ENCODE results near the gene LACC1. TPM values are rescaled to one million over a fixed set of nuclear protein-coding genes. Genes with fewer than 3 reads are reported as not detected.

The LACC1 gene
- total and polyA plus RNA-seq, 2 of the 13 experiments (the other 11 are each of a cell fraction or from before 2014, with no cell fraction given) = 0.92 to 1.7 TPM

- in situ Hi-C loops (cut with HindIII; ENCODE audit: extremely low pct_ligation_motif_present, low pct_unique_long_range_greater_than_20kb) (no loop called here), intact Hi-C loops (cut with micrococcal nuclease; ENCODE audit: unreplicated experiment) (no loop called here)
- Histone ChIP-seq H3K79me2 (ENCODE audit: insufficient read depth, low read length) (no peaks in the 10 kb centered on the region), H3K9me3 (ENCODE audit: low read length) (no peaks in the 10 kb centered on the region), H3K4me3 (replicated peaks in 1 of 3; ENCODE audit: insufficient read depth in 1 of 3, low read depth in 2 of 3, low read length in 3 of 3) (no peak overlapping the region), H3K36me3 (replicated peaks in 1 of 2; ENCODE audit: control insufficient read depth in 1 of 2, insufficient read depth in 2 of 2, low read length in 2 of 2) (no peaks in the 10 kb centered on the region), H3K4me2 (ENCODE audit: low read depth, low read length) (no peak overlapping the region), H2AFZ (ENCODE audit: low read length) (no peak overlapping the region), H3K27ac (ENCODE audit: extremely low read length, insufficient read depth, low read length) (no peak overlapping the region), H4K20me1 (ENCODE audit: insufficient read depth, low read length) (no peaks in the 10 kb centered on the region), H3K27me3 (ENCODE audit: control insufficient read depth in 1 of 2, insufficient read depth in 2 of 2, low read length in 2 of 2) (peaks cover 0 to 2% of the 10 kb centered on the region in 2 experiments; a peak in 2 of 5 replicates), H3K4me1 (ENCODE audit: insufficient read depth, low read length) (peaks cover 12% of the 10 kb centered on the region), H3K9ac (ENCODE audit: insufficient read depth, low read depth, low read length) (no peak overlapping the region)
- WGBS (ENCODE audit: low lambda C conversion rate) = 78% methylated on average over 3 of the region's 3 CpGs
- ATAC-seq (no peak), DNase-seq (ENCODE audit: low spot score) (no peak), FAIRE-seq (no peak)
- ChIA-PET POLR2A (no interaction called here), CTCF (ENCODE audit: low intra/inter-chr PET ratio, low total read pairs) (no interaction called here)
- no TSS peak for BruUV-seq (replicated peaks)
- TF ChIP-seq POLR2G (IDR thresholded peaks at IDR 0.05; ENCODE audit: low read depth, low read length) (no peak), ZNF546 (CRISPR knock-in tag; conservative IDR thresholded peaks at IDR 0.05) (no peak)
These were observed 3.9 kb downstream of the LACC1 start for GRCh38 chr13:43883631-43884030.

DNA sequence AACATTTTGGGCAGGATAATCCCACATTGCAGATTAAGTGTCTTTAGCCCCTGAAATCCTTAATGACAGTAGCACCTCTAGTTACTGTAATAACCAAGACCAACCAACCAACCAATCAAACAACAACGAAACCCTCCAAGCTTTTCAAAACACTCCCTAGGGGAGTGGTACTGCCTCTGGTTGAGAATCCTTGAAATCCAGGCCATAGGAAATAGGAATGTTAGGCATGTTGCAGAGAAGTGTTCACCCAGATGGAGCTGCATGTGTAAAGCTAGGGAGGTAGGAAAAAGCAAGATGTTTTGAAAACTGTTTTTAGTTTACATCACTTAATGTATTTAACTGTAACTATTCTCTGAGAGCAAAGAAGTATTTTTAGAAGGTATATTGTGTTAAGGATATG lies 4.5 kb downstream of the LACC1 start:
- Histone ChIP-seq H3K9me3 (ENCODE audit: low read length) (no peaks in the 10 kb centered on the region), H3K9ac (ENCODE audit: insufficient read depth, low read depth, low read length) (no peak overlapping the region), H2AFZ (ENCODE audit: low read length) (no peak overlapping the region), H3K4me3 (replicated peaks in 1 of 3; ENCODE audit: insufficient read depth in 1 of 3, low read depth in 2 of 3, low read length in 3 of 3) (no peak overlapping the region), H3K4me2 (ENCODE audit: low read depth, low read length) (no peak overlapping the region), H3K4me1 (ENCODE audit: insufficient read depth, low read length) (peaks cover 9% of the 10 kb centered on the region; the same call in 1 of the 2 replicates), H4K20me1 (ENCODE audit: insufficient read depth, low read length) (no peaks in the 10 kb centered on the region), H3K36me3 (replicated peaks in 1 of 2; ENCODE audit: control insufficient read depth in 1 of 2, insufficient read depth in 2 of 2, low read length in 2 of 2) (no peaks in the 10 kb centered on the region), H3K27ac (ENCODE audit: extremely low read length, insufficient read depth, low read length) (no peak overlapping the region), H3K79me2 (ENCODE audit: insufficient read depth, low read length) (no peaks in the 10 kb centered on the region), H3K27me3 (ENCODE audit: control insufficient read depth in 1 of 2, insufficient read depth in 2 of 2, low read length in 2 of 2) (peaks cover 0 to 2% of the 10 kb centered on the region in 2 experiments; a peak in 2 of 5 replicates)
- FAIRE-seq (no peak), DNase-seq (ENCODE audit: low spot score) (no peak), ATAC-seq (no peak)
- CTCF ChIA-PET (ENCODE audit: low intra/inter-chr PET ratio, low total read pairs) = no interaction called here
- WGBS (ENCODE audit: low lambda C conversion rate) = 83% methylated on average over 1 of the region's 1 CpG
- intact Hi-C loops (cut with micrococcal nuclease; ENCODE audit: unreplicated experiment) (no loop called here), in situ Hi-C loops (cut with HindIII; ENCODE audit: extremely low pct_ligation_motif_present, low pct_unique_long_range_greater_than_20kb) (no loop called here)
- POLR2A ChIA-PET = no interaction called here
- no TSS peak for BruUV-seq (replicated peaks)
- TF ChIP-seq GATAD2A (CRISPR knock-in tag; IDR thresholded peaks at IDR 0.05) (no peak), AGO2 (optimal IDR thresholded peaks at IDR 0.05; ENCODE audit: low read depth, low read length) (no peak), ARID2 (CRISPR knock-in tag; IDR thresholded peaks at IDR 0.05; ENCODE audit: borderline replicate concordance) (no peak), ZNF891 (CRISPR knock-in tag; IDR thresholded peaks at IDR 0.05) (no peak), ZFP91 (CRISPR knock-in tag; IDR thresholded peaks at IDR 0.05; ENCODE audit: borderline replicate concordance) (no peak), BRCA1 (CRISPR knock-in tag; IDR thresholded peaks at IDR 0.05) (no peak), SIX1 (CRISPR knock-in tag; IDR thresholded peaks at IDR 0.05; ENCODE audit: borderline replicate concordance) (no peak), RFXAP (CRISPR knock-in tag; IDR thresholded peaks at IDR 0.05; ENCODE audit: borderline replicate concordance) (no peak), ZMAT3 (CRISPR knock-in tag; conservative IDR thresholded peaks at IDR 0.05) (no peak)
- TF ChIP-seq, protein P1, sequence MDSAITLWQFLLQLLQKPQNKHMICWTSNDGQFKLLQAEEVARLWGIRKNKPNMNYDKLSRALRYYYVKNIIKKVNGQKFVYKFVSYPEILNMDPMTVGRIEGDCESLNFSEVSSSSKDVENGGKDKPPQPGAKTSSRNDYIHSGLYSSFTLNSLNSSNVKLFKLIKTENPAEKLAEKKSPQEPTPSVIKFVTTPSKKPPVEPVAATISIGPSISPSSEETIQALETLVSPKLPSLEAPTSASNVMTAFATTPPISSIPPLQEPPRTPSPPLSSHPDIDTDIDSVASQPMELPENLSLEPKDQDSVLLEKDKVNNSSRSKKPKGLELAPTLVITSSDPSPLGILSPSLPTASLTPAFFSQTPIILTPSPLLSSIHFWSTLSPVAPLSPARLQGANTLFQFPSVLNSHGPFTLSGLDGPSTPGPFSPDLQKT (CRISPR knock-in tag; IDR thresholded peaks at IDR 0.05; ENCODE audit: borderline replicate concordance) = no peak
- TF ChIP-seq, protein P2, sequence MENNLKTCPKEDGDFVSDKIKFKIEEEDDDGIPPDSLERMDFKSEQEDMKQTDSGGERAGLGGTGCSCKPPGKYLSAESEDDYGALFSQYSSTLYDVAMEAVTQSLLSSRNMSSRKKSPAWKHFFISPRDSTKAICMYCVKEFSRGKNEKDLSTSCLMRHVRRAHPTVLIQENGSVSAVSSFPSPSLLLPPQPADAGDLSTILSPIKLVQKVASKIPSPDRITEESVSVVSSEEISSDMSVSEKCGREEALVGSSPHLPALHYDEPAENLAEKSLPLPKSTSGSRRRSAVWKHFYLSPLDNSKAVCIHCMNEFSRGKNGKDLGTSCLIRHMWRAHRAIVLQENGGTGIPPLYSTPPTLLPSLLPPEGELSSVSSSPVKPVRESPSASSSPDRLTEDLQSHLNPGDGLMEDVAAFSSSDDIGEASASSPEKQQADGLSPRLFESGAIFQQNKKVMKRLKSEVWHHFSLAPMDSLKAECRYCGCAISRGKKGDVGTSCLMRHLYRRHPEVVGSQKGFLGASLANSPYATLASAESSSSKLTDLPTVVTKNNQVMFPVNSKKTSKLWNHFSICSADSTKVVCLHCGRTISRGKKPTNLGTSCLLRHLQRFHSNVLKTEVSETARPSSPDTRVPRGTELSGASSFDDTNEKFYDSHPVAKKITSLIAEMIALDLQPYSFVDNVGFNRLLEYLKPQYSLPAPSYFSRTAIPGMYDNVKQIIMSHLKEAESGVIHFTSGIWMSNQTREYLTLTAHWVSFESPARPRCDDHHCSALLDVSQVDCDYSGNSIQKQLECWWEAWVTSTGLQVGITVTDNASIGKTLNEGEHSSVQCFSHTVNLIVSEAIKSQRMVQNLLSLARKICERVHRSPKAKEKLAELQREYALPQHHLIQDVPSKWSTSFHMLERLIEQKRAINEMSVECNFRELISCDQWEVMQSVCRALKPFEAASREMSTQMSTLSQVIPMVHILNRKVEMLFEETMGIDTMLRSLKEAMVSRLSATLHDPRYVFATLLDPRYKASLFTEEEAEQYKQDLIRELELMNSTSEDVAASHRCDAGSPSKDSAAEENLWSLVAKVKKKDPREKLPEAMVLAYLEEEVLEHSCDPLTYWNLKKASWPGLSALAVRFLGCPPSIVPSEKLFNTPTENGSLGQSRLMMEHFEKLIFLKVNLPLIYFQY (CRISPR knock-in tag; IDR thresholded peaks at IDR 0.05; ENCODE audit: borderline replicate concordance) = no peak

Measured in HepG2 (cell line).